NCI-H345 (cell line): Measurements from ENCODE around the gene TJP1.
"Not testable (repeated sequence)": the region's sequence is repeated elsewhere in the genome, so short reads cannot be mapped to it uniquely, and the experiment has no call there.

Source experiments
- DNase-seq: peaks from one replicate; lab custom pipeline; 2025; lab: John Stamatoyannopoulos, UW

The TJP1 gene

GRCh38 chr15:29681166-29681845, 141.0 kb downstream of the TJP1 start:
- DNase-seq, result no peak

DNA sequence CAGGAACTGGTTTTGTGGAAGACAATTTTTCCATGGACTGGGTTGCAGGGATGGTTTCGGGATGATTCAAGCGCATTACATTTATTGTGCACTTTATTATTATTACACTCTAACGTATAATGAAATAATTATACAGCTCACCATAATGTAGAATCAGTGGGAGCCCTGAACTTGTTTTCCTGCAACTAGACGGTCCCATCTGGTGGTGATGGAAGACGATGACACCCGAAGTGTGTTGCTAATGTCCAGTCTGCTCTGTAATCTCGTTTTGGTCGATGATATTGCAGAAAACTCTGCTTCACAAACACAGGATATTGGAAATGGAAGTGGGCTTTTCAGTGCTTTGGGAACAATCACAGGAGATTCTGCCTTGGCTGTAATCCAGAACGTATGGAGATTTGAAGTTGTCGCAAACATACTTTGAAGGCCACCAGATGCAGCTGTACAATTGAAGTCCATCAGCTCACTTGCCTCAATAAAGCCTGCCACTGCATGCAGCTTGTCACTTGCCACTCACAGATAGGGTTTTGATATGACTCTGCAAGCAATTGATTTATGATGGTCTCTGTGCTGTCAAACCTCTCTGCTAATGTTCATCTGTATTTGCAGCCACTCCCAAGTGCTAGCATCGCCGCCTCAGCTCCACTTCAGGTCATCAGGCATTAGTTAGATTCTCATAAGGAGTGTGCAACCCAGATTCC, 141.7 kb downstream of the TJP1 start:
- peak; percentile 36 for DNase-seq

- DNase-seq, result no peak
Measured at GRCh38 chr15:29678504-29679034, 143.7 kb downstream of the TJP1 start.

DNA sequence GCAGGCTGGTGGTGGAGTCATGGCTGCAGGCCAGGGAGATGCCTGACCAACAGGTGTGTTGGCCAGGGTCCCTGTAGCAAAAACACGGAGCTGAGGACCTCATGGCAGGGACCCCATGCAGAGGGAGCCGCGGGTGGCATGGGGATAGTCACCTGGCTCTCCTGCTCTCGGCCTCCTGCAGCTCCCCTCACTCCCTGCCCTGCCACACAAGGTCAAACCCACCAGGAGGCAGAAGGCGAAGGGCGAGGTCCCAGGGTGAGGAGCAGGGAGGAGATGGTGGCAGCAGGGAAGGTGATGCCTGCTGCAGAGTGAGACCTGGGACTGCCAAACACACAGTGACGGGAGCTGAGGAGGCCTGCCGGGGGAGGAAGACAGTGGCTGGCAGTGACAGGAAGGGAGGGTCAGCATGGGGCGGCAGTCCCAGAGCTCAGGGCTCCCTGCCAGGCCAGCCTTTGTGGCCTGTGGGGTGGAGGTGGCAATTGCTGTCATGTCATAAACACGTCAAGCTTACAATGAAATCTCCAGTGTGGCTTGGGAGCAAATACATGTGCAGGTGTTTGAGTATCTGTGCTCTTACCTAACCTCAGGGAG, 144.3 kb downstream of the TJP1 start:
- peak; percentile 71 for DNase-seq

DNA sequence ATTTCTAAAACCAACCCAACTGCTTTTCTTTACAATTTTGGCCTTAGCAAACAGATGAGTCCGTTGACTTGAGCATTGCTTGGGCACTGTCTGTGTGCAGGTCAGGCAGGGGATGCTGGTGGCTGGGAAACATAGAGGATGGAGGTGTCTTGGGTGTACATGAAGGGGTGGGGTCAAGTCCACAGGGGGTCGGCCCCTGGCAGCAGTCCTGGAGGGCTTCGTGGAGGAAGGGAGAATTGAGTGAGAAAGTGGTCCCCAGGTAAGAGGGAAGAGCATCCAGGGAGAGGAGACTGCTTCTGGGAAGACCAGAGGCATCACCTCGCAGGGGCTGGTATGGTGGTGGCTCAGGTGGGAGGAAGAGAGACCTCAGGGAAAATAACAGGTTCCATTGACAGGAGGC, 144.8 kb downstream of the TJP1 start:
- DNase-seq, result no peak

DNA sequence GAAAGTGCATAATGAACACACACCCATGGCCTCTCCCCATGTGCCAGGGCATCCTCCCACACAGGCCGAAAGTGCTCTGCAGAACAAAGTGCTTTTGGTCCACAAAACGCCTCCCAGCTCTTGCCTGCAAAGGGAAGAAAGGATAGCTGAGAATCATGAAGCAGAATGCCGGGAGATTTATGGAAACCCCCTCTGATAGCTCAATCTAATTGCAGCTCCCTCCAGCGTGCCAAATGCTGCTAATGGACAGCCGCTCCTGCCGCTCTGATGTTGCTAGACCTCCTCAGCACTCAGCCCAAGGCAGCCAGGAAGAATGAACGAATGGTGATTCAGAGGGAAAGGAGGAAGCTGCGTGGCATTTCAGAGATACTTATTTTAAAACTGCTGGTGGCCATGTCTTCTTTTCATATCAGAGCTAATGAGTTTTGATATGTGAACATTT, 145.3 kb downstream of the TJP1 start:
- no peak for DNase-seq

GRCh38 chr15:29676374-29676960, 145.8 kb downstream of the TJP1 start:
- not testable (repeated sequence) for DNase-seq

GRCh38 chr15:29675791-29676301, 146.4 kb downstream of the TJP1 start:
- DNase-seq, result no peak

DNA sequence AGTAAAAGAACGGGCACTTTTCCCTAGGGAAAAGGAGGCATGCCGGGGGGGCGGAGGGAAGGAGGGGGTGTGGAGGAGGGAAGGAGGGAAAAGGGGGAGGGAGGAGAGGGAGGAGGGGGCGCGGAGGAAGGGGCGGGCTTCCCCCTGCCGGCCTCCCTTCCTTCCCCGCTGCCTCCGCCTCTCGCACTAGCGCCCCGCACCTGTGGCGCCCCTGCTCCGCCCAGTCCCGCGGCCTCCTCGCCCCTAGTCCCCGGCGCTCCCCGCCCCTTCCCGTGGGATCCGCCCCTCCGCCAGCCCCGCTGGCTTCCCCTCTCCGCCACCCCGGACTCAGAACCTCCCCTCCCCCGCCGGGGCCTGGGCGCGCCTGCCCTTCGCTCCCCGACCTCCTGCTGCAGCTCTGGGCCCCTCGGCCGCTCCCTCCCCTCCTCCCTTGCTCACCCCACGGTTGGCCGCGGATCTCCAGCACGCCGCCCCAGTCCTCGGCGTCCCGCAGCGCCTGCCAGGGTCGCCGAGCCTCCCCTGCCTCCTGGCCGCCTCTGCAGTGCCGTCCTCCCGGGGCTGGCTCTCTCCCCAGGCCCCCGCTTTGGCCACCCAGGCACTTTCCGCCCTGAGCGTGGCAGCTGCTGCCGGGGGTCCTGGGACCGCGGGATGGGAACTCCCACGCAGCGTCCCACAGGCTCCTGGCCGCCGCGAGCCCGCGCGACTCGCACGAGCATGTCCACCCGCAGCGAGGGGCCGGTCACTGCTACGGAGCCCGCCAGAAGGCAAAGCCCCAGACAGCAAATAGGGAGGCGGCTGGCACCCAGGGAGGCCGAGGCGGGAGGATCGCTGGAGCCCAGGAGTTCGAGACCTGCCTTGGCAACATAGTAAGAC, 147.4 kb downstream of the TJP1 start:
- DNase-seq, result no peak

DNA sequence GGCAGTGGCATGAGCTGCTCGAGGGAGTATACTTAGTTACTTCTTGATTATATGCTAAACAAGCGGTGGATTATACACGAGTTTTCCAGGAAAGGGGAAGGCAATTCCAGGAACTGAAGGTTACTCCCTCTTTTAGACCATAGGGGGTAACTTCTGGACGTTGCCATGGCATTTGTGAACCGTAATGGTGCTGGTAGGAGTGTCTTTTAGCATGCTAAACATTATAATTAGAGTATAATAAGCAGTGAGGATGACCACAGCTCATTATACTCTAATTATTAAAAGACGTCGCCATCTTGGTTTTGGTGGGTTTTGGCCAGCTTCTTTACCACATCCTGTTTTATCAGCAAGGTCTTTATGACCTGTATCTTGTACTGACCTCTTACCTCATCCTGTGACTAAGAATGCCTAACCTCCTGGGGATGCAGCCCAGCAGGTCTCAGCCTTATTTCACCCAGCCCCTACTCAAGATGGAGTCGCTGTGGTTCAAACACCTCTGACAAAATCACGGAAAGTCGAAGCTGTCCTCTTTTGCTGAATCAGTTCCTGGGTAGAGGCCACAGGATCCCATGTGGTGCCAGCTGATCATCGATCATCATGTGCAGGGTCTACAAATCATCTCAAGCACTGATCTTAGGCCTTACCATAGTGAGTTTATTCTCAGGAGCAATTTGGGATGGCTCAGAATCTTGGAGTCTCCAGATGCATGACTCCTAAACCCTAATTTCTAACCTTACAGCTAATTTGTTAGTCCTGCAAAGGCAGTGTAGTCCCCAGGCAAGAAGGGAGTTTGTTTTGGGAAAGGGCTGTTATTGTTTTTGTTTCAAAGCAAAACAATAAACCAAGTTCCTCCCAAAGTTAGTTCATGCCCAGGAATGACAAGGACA, 149.1 kb downstream of the TJP1 start:
- DNase-seq, result no peak

DNA sequence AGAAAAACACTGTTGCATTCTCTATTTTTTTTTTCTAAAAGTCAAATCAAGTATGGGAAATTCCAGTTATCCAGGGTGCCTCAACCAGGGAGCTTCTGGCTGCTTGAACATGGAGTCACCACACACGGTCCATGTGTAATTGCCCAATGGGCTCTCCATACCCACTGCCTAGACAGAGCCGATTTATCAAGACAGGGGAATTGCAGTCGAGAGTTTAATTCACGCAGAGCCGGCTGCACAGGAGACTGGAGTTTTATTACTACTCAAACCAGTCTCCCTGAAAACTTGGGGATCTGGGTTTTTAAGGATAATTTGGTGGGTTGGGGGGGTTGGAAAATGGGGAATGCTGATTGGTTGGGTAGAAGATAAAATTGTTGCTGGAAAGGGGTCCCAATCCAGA, 149.8 kb downstream of the TJP1 start:
- no peak for DNase-seq

DNA sequence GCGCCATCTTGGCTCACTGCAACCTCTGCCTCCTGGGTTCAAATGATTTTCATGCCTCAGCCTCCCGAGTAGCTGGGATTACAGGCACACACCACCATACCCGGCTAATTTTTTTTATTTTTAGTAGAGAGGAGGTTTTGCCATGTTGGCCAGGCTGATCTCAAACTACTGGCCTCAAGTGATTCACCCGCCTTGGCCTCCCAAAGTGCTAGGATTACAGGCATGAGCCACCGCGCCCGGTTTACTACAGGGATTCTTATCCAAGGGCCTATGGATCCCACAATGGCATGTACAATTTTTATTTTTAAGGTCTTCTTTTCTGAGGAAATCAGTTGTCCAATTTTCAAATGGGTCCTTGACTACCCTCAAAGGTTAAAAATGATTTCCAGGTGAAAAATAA, 150.2 kb downstream of the TJP1 start:
- not testable (repeated sequence) for DNase-seq

GRCh38 chr15:29670998-29671981, 151.0 kb downstream of the TJP1 start:
- peak; percentile 58 for DNase-seq

DNA sequence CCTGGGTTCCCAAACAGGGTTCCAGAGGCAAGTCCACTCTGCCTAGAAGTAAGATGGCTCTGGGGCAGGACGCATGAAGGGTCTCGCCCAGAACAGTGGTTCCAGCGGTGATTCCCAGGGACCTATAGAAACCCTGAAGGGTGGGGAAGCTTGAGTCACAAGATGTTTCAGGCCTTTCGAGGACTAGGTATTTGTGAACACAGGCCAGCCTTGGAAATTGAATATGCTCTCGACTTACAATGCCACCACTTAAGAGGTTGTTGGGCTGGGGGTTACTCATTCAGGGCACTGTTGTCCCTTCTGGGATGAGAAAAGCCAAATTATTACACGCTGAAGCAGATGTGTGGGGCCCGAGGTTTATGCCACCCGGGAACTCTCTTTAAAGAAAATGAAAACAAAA, 152.0 kb downstream of the TJP1 start:
- DNase-seq, result no peak

DNA sequence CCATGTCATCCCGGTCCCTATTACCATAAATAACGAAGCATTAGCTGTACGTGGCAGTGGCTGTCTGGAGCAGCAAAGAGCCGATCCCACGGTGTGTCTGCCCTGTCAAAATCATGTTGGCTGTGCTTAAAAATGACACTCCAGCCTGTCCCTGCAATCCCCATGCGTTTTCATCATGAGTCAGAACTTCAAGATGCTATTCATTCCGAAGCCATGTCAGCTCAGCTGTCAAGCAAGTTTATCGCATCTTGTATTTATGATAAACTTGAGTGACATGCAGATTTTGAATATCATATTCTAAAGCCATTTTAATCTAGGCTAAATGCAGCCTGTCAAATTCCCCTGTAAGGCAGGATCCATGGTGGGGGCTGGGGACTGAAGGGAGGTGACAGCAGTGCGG, 152.4 kb downstream of the TJP1 start:
- DNase-seq, result no peak

DNA sequence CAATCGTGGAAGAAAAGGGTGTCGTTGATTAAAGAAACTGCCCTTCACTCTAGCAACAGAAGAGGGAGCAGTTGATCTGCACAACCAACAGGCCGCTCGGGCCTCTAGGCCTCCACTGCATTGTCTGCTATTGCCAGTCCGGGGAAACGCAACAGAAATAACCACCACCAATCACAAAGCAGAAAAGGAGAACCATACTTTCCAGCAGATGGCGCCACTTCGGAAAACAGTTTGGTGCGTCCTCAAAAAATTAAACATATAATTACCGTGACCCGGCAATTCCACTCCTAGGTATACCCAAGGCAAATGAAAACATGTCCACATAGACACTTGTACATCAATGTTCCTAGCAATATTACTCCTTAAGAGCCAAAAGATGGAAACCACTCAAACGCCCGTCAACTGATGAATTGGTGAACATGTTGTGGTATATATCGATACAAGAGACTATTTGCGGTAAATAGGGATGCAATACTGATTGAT, 154.1 kb downstream of the TJP1 start:
- DNase-seq, result peak; percentile 73

DNA sequence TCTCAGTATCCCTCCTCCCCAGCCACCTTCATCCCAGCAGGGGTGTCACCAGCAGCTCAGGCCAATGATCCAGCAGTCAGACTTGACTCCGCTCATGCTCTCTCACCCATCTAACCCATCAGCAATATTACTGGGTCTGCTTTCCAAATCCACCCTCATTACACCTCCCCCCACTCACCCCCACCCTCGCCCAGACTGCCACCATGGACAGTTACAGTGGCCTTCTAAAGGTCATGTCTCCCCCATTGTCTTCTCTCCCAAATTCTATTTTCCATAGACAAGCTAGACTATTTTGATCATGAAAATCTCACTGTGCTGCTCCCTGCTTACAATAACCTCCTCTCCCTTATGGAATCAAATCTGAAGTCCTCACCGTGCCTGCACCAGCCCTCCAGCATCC, 156.0 kb downstream of the TJP1 start:
- DNase-seq, result no peak

DNA sequence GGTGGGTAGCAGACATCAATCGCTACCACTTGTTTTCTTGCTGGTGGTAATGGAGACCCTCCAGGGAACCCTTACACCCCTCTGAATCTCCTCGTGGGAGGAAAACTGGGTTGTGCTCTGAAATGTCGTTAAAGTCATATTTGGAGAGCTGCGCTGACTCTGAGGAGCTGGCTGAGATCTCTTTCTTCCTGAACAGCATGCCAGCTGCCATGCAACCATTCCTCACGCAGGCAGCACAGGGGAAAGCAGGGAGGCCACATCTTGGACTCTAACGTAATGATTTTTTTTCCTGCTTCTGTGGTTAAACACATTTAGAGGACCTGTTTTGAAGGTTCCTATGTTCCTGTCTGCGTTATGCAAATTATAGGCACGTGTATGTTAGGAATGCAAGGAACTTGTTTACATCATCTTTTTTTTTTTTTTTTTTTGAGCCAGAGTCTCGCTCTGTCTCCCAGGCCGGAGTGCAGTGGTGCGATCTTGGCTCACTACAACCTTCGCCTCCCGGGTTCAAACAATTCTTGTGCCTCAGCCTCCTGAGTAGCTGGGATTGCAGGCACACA, 156.7 kb downstream of the TJP1 start:
- DNase-seq, result no peak

GRCh38 chr15:29664406-29664805, 157.9 kb downstream of the TJP1 start:
- no peak for DNase-seq
